ENCODE results near the gene FOXN3. TPM values are rescaled to one million over a fixed set of nuclear protein-coding genes. Genes with fewer than 3 reads are reported as not detected.

Gene FOXN3
- total RNA-seq, 1 experiment from 2014 or later: 125 TPM

- Histone ChIP-seq H3K14ac (ENCODE audit: insufficient read depth, low read length) (no peak overlapping the region), H2AFZ (ENCODE audit: low read length) (no peak overlapping the region), H3K79me2 (ENCODE audit: insufficient read depth, low read length) (peaks cover 13% of the 10 kb centered on the region; the same call in 1 of the 2 replicates), H3K27me3 (ENCODE audit: insufficient read depth, low read length) (no peaks in the 10 kb centered on the region), H3K4ac (ENCODE audit: low read depth, low read length) (no peak overlapping the region), H3K4me1 (ENCODE audit: insufficient read depth, low read length) (peaks cover 23% of the 10 kb centered on the region; the same call in 1 of the 2 replicates), H4K8ac (replicated peaks; ENCODE audit: insufficient read length, low read depth, low read length) (no peak overlapping the region), H4K20me1 (ENCODE audit: control insufficient read depth, insufficient read depth, insufficient read length) (no peaks in the 10 kb centered on the region), H3K9me3 (ENCODE audit: control insufficient read depth, low read depth, low read length) (no peaks in the 10 kb centered on the region), H4K5ac (ENCODE audit: insufficient read length, low read depth, low read length) (no peak overlapping the region), H3K23me2 (ENCODE audit: insufficient read length, low read depth, low read length, poor library complexity, severe bottlenecking) (no peaks in the 10 kb centered on the region), H2BK15ac (ENCODE audit: low read depth, low read length) (no peak overlapping the region), H3K79me1 (ENCODE audit: insufficient read depth, low read depth, low read length, poor library complexity, severe bottlenecking) (peaks cover 3% of the 10 kb centered on the region), H4K91ac (ENCODE audit: insufficient read length, low read depth, low read length) (no peak overlapping the region), H3K56ac (ENCODE audit: insufficient read length, low read depth, low read length) (no peak overlapping the region), H3K4me2 (ENCODE audit: insufficient read depth, insufficient read length, low read length) (no peak overlapping the region), H2AK5ac (ENCODE audit: insufficient read length, low read length) (no peak overlapping the region), H3K27ac (ENCODE audit: insufficient read length, low read depth, low read length) (peak overlapping the region; percentile 49), H3K18ac (ENCODE audit: insufficient read length, low read depth, low read length) (no peak overlapping the region), H3K23ac (ENCODE audit: insufficient read length, low read depth, low read length) (no peak overlapping the region), H2BK5ac (ENCODE audit: insufficient read length, low read length) (no peak overlapping the region), H3K9ac (ENCODE audit: extremely low read depth, insufficient read length, low read length) (no peak overlapping the region), H2BK12ac (ENCODE audit: insufficient read length, low read depth, low read length) (no peak overlapping the region), H3T11ph (ENCODE audit: low read length) (no peak overlapping the region), H2BK120ac (ENCODE audit: low read depth, low read length, poor library complexity, severe bottlenecking) (no peak overlapping the region), H2BK20ac (ENCODE audit: low read depth, low read length, poor library complexity, severe bottlenecking) (no peak overlapping the region)
- H3K4me1 Mint-ChIP-seq: peaks cover 61 to 63% of the 10 kb centered on the region in 2 experiments
- no peak overlapping the region for H3K4me3 Mint-ChIP-seq
- peak overlapping the region; percentile 4 to 98 (median 93); a peak in 6 of 7 replicates for H3K27ac Mint-ChIP-seq
- WGBS (ENCODE audit: extremely low coverage, insufficient read length, low lambda C conversion rate): no CpG with 5 or more reads among the region's 7 CpGs
- TF ChIP-seq, protein P1, sequence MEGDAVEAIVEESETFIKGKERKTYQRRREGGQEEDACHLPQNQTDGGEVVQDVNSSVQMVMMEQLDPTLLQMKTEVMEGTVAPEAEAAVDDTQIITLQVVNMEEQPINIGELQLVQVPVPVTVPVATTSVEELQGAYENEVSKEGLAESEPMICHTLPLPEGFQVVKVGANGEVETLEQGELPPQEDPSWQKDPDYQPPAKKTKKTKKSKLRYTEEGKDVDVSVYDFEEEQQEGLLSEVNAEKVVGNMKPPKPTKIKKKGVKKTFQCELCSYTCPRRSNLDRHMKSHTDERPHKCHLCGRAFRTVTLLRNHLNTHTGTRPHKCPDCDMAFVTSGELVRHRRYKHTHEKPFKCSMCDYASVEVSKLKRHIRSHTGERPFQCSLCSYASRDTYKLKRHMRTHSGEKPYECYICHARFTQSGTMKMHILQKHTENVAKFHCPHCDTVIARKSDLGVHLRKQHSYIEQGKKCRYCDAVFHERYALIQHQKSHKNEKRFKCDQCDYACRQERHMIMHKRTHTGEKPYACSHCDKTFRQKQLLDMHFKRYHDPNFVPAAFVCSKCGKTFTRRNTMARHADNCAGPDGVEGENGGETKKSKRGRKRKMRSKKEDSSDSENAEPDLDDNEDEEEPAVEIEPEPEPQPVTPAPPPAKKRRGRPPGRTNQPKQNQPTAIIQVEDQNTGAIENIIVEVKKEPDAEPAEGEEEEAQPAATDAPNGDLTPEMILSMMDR (conservative IDR thresholded peaks at IDR 0.05): no peak
- H3K36me3 Mint-ChIP-seq (ENCODE audit: insufficient read depth in 1 of 3, low read depth in 3 of 3): peaks cover 25 to 46% (median 38%) of the 10 kb centered on the region in 3 experiments
- DNase-seq: no peak
- H3K9me3 Mint-ChIP-seq: no peaks in the 10 kb centered on the region; a peak in 2 of 5 replicates
- no peaks in the 10 kb centered on the region for H3K27me3 Mint-ChIP-seq (ENCODE audit: low read depth)
Observed at GRCh38 chr14:89298056-89298834, 118.8 kb downstream of the FOXN3 start.
